HCEC 1CT (cell line): Measurements from ENCODE around the gene ANKS1B.
"Not testable (repeated sequence)": the region's sequence is repeated elsewhere in the genome, so short reads cannot be mapped to it uniquely, and the experiment has no call there.

Source experiments
- DNase-seq: peaks from one replicate; pipeline ENCODE4 v3.0.0-alpha.2; 2017

The ANKS1B gene

DNA sequence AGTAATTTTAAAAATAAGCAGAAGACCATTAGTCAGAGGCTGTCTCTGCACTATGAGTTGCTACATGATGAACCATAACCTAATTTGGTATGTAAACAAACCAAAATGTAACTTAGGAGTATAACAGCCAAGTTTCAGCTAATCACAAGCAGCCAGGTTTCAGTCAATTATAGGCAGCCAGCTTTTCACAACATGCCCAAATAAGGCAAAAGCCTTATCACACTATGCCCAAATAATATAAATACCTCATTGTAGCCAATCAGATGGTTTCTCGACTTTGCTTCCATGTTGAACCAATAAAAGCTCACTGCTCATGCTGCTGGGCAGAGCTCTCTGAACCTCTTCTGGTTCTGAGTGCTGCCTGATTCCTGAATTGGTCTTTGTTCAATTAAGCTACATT, 298.6 kb downstream of the ANKS1B start:
- DNase-seq, result no peak

DNA sequence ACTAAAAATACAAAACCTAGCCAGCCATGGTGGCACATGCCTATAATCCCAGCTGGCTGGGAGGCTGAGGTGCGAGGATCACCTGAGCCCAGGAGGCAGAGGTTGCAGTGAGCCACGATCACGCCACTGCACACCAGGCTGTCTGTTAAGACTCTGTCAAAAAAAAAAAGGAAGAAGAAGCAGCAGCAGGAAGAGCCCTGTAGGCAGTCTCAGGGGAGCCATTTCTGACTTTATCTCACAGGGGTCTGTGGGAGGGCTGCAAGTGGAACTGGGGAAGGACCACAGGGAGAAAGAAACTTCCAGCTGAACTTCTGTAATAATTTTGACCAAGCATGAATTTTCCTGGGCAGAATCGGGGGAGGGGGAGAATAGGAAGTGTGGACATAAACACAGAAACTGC, 304.5 kb downstream of the ANKS1B start:
- no peak for DNase-seq

DNA sequence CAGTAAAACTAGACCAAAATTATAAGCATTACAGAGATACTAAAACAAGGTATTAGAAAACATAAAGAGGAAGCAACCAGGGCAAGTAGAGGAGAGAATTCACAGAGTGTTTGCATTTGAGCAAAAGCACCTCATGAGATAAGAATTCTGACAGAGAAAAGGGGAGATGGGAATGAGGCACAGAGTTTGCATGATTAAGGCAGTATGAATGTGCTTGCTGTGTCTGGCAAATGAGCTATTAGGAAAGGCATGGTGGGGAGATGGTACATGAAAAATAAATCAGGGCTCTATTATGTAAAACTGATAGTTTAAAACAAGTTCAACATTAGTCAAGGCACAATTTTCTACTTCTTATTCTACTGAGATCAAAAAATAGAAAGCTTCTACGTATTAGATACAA, 314.1 kb downstream of the ANKS1B start:
- DNase-seq, result no peak

DNA sequence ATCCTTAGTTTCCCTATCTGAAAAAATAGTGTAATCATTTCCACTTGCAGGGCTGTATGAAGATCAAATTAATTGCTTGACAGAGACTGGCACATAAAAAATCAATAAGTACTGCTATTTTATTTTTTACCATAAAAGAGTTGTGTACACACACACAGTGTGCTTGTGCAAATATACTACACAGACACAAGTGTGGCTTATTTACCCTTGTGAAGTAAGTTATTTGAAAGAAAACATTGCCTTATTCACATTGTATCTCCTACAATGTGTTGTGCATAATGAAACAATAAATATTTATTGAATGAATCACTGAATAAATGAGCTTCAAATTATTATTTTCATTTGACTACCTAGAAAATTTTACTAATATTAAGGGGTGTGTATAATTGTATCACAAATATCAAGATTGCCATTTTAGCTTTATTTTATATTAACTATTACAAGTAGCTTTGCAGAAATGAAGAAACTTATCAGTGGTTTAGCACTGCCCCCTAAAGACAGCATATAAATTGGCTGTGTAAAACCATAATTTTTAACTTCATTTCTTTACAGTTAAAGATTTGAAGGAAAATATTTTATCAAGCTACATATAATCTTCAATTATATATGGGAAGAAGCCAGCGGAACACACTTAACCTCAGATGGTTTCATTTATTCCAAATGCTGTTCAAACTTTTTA, 325.9 kb downstream of the ANKS1B start:
- DNase-seq, result no peak

DNA sequence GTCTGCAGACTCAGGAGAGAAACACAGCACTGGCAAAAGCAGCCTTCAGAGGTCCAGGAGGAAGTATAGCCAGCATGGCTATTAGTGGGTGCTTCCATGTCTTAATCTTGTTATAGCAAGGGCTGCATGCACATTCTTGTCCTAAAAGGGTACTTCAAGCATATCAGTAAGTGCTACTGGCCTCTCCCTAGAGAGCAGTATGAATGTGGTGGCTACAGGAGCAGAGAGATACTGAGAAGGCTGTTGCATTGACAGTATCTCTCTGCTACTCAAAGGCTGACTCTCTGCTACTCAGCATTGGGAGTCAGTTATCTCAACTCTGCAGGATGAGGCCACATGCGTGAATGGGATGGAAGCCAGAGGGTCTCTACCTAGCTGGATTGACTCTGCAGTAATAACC, 335.2 kb downstream of the ANKS1B start:
- no peak for DNase-seq

DNA sequence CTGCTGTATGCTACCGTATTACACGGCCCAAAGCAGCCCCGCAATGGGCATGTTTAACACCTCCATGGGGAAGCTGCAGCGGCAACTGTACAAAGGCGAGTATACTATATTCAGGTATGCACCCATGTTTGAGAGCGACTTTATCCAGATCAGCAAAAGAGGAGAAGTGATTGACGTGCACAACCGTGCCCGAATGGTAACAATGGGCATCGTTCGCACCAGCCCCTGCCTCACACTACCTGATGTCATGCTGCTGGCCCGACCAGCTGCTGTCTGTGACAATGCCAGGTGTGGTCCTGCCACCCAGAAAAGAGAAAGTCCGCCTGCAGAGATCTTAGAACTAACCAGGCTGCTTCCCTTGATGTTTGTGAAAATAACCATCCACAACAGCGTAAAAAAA, 336.6 kb downstream of the ANKS1B start:
- DNase-seq, result no peak

DNA sequence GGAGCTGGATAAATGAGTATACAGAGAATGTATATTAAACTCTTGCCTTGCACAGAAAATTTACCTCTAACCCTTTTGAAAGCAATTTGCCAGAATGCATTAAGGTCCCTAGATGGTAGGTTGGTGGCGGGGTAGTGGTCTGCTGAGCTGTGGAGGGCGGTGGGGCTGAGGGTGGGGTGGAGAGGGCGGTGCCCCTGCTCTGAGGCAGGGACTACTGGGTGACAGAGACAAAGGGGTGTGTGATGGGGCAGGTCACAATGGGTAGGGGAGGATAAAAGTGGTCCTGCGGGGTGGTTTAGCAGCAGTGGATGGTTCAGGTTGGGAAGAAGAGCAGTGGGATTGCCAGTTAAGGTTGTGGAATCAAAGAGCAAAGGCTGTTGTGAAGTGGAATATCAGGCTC, 337.3 kb downstream of the ANKS1B start, which contains the start of gene GARIN6:
GARIN6 (plus strand) TSS at position 301 of the 400 bp plus-strand sequence. CDS start 422 bp downstream, outside the sequence.
- no peak for DNase-seq

DNA sequence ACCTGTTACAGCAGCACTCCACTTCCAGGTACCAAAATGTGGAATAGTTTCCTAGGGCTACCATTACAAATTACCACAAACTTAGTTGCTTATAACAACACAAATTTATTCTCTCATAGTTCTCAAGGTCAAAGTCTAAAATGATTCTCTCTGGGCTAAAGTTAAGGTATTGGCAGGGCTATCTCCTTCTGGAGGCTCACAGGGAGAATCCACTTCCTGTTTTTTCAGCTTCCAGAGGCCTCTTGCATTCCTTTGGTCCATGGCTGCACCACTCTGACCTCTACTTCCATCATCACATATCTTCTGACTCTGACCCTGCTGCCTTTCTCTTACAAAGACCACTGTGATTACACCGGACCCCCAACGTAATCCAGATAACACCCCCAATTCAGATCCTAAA, 340.1 kb downstream of the ANKS1B start:
- DNase-seq, result no peak

DNA sequence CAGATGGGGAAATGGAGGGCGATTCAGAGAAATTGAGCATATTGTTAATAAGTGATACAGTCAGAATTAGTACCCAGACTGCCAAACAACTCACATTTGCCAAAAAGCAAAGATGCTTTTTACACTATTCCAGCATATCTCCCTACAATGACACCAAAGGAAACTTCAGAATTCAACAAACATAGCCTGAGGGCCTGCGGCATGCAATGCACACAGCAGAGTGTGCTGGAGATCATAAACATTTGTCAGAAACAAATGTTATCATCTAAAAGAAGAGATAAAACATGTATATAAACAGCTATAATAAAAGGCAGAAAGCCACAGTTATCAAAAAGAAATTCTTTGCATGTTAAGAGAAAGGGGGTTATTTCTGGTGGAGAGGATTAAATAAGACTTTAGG, 357.3 kb downstream of the ANKS1B start:
- no peak for DNase-seq

DNA sequence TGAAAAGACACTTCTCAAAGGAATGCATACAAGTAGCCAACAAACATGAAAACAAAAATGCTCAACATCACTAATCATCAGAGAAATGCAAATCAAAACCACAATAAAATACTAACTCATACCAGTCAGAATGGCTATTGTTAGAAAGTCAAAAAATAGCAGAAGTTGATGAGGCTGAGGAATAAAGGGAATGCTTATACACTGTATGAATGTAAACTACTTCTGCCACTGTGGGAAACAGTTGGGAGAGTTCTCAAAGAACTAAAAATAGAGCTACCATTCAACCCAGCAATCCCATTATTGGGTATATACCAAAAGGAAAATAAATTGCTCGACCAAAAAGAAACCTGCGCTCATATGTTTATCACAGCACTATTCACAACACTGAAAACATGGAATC, 360.1 kb downstream of the ANKS1B start:
- not testable (repeated sequence) for DNase-seq

DNA sequence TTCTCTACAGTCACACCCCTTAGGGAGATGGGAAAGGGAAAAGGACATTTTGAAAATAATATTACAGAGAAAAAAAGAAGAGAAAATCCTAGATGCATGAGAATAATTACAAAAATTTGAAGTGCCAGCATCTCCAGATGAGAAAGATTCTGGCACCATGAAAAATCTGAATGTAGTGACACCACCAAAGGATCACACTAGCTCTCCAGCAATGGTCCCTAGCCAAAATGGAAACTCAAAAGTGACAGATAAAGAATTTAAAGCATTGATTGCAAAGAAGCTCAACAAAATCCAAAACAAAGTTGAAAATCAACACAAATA, 364.6 kb downstream of the ANKS1B start:
- no peak for DNase-seq

DNA sequence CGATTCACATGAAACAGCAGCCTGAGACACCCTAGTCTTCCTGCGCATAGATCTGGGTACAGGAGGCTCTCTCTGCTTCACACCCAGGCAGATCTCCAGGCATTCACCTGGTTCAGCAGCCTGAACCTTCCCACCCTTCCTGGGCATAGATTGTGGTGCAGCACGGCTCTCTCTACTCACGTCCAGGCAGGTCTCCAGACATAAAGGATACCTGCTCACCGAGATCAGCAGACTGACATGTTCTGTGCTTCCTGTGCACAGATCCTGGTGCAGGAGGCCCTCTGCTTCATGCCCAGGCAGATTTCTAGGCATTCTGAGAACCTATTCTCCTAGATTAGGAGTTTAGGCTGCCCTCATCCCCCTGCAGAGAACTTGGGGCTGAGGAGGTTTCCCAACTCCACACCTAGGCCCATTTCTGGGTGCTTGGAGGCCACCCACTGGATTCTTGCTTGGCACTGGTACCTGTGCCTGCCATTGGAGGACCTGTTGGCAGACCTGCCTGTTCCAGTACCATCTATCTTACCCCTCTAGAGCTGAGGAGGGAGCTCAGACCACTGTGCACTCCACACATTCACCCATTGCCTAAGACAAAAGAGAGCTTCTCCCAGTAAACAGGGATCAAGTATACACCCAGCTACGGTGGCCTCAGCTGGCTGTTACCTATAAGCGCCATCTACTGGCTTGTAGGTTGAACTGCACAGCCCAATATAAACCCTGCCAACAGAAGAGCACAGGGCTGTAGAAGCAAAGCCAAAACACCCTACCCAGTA, 365.2 kb downstream of the ANKS1B start:
- DNase-seq, result no peak

DNA sequence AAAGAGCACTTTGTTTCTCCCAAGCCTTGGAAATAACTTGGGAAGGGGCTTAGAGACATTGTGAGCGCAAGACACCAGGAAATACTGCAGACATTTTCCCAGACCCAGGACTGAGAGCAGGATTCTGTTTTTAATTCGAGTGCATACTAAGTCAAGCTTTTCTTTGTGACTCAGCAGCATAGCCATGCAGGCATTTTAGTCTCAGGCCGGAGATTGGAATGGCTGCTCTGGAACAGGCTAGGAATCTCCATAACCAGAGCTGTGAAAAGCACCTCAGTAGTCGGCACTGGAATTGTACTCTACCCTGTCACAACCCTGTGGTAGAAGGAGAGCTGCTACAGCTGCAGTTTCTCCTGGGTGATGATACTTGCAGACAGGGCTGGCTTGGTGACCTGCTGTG, 366.1 kb downstream of the ANKS1B start:
- no peak for DNase-seq

DNA sequence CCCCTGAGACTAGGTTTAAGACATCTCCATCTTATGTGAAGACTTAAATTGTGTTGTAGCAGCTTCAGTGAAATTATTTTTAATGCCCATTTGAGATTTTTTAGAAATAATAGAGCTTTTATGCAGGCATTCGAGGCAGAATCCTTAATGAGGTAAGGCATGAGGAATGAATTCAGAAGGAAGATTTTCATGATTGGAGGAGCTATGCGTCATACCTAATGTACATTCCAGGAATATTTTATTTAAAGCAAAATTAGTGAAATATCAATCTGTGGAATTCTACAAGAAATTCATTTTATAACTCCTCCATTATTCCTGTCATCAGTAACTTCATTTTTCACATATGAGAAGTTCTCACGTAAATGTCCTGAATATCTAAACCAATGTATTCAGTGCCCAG, 373.1 kb downstream of the ANKS1B start:
- DNase-seq, result no peak

DNA sequence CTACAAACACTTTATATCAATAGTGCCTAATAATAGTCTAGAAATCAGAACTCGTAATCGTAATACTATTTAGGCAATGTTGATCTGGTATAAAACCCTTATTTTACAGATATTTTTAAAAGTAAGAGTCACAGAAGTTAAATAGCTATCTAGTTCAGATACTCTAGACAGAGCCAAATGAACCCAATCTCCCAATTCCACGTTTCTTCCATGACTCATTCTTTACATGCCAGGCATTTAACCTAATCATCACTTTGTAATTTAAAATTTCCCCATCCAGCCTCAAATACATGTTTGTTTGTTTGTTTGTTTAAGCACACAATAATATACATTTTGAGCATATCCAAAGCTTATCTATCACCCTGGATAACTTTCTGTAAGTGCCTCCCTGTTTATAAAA, 373.6 kb downstream of the ANKS1B start:
- DNase-seq, result no peak

DNA sequence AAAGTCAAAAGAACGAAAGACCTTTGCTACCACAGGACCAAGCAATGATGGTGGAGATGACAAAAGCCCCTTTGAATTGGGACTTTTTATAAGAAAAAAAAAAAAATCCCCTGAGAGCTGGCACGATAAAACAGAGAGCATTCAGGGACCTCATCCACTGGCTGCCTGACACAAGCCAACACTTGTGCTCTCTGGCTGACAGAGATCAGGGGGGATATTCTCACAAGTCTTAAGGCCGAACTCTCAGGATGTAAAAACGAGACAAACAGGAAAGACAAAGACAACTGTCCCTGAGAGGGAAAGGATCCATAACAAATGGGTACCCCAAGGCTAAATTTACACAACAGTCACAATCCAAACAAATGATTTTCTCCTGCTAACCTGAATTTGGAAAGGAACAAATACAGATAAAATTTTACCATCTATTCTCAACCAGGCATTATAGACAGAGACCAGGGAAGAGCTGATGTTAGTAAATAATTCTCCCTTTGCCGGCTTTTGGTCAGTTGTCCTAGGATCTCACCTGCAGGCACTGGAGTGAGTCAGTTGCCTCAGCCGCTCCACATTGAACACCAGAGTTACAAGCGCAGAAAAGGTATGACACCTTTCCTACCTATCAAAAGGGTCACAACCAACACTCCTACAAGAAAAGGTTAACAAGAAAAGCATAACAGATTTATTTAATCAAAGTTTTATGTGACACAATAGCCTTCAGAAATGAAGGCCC, 375.1 kb downstream of the ANKS1B start:
- DNase-seq, result no peak

DNA sequence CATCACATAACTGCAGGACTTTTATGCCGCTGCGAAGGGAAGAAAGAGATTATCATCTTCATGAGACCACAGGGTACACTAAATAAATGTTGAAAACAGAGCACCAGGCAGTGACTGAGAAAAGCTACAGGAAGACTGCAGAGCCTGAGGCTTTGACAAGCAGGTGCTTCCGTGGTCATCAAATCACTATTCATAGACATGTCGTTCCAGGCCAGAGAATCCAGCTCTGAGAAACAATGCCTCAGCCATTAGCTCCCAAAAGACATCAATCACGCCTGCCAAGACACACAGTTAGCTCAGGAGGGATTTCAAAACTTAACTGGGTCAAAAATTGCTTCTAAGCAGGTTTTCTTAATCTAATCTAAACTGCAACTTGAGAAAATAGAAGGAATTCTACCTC, 384.3 kb downstream of the ANKS1B start:
- DNase-seq, result no peak

DNA sequence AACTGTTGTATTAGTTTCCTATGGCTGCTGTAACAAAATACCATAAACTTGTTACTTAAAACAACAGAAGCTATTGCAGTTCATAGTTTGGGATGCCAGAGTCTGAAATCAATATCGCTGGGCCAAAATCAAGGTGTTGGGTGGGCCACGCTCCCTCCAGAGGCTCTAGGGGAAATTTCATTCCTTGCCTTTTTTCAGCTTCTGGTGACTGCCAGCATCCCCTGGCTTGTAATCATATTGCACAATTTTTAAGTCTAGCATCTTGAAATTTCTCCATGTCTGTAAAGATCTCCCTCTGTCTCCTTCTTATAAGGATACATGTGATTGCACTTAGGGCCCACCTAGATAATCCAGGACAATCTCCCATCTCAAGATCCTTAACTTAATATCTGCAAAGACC, 386.0 kb downstream of the ANKS1B start:
- no peak for DNase-seq

DNA sequence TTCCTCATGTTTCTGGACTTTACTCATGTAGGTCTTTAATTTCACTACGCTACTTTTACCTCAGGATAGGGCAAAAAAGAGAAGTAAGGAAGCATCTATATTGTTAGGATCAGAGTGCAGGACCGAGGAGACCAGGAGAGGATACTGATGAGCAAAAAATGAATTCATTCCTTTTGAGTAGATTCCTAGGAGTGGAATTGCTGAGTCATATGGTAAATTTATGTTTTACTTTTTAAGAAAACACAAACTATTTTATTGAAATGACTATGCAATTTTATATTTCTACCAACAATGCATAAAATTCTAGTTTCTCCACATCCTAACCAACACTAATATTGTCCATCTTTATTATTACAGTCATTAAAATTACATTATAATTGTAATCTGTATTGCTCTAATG, 388.0 kb downstream of the ANKS1B start:
- no peak for DNase-seq

DNA sequence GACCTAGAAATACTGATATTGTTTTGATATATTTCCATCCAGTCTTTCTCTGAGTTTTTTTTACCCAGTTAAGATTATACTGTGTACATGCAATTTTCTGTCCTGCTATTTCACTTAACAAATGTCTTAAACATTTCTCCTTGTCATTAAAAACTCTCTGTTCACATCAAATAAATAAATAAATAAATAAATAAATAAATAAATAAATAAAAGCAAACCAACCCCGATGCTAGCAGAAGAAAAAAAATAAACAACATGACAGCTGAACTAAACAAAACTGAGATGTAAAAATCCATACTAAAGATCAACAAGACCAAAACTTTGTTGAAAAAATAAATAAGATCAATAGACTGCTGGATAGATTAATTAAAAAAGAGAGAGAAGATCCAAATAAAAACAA, 407.6 kb downstream of the ANKS1B start:
- DNase-seq, result not testable (repeated sequence)

DNA sequence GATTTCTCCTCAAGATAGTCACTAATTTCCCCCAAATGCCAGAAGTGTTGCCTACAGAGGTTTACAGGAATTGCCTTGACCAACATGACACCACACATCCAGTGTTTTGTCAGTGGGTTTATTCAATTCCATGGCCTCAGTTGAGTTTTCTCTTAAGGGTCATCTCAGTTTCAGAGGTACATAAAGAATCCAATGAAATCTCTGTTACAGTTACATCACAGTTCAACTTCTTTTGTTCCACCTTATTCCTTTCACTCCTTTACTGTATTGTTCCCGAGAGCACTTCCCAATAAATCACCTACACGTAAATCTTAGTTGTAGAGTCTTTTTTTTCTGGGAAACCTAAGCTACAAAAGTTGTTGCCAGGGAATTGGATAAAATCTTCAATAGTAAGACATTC, 410.8 kb downstream of the ANKS1B start:
- no peak for DNase-seq

DNA sequence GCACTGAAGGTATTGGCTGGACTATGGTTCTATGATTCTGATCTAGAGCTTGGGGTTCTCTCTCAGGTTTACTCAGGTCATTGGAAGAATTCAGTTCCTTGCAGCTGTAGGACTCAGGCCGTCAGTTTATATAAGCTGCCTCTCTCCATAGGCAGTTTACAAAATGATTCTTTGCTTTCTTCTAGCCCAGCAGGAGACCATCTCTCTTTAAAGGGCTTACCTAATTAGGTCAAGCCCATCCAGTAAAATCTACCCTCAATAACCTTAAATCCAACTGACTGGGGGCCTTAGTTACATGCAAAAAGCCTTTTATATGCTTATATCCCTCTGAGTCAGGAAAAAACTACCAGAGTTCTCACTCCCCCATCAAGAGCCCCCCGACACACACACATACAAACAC, 417.7 kb downstream of the ANKS1B start:
- no peak for DNase-seq

DNA sequence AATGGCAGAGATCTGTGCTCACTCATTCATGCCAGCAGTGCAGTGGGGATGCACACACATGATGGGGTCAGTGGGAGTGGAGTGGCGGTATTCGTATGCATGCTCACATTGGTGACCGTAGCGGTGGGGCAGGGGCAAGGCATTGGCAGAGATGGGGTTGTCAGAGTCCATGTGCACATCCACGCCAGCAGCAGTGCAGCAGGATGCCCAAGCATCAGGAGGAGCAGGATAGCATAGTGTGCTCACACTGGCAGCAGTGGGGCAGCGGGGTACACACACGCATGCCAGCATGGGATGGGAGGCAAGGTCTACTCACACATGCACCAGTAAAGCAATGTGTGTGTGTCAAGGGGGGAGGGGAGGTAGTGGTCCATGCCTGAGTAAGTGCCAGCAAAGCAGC, 426.6 kb downstream of the ANKS1B start:
- no peak for DNase-seq

DNA sequence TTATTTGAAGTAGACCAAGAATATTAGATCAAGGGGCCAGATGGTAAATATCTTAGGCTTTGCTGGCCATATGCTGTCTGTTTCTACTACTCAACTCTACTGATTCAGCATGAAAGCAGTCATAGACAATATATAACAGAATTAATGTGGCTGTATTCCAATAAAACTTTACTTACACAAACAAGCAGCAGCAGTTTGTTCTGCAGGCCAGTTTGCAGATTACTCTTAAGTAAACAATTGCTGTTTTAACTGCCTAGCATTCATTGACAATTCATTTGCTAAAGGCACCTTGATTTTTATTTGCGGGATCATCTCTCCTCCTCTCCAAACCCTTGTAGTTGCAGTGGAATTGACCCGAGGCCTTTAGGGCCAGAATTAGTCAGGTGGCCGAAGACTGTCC, 431.3 kb downstream of the ANKS1B start:
- no peak for DNase-seq
